ENCODE measurements around the gene TMEM174. TPM values are rescaled to one million over a fixed set of nuclear protein-coding genes. Genes with fewer than 3 reads are reported as not detected.
"Not testable (repeated sequence)": the region's sequence is repeated elsewhere in the genome, so short reads cannot be mapped to it uniquely, and the experiment has no call there.

Gene TMEM174
- total RNA-seq, 1 donor from 2014 or later: not detected

DNA sequence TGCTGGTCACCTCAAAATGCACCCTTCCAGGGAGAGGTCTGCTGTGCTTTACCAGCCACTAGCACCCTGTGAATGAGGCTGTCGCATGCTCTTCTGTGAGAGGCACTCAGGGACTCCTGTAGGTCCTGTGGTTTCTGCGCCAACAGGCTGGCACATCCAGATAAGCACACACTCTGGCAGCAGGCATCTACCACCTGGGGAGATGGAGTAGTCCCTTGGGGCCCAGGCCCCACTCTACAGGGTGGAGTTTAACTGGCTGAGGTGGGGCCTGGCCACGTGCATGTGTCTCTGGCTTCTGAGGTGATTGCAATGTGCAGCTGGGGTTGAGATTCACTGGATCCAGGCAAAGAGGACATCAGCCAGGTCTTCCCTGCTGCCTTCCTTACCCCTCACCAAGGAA, 32.3 kb downstream of the TMEM174 start:
- no peak for DNase-seq (ENCODE audit: low read depth)
- Histone ChIP-seq H3K4me3 (ENCODE audit: low read depth, low read length) (no peak overlapping the region), H3K27me3 (ENCODE audit: control insufficient read depth, insufficient read depth, low read length) (no peaks in the 10 kb centered on the region), H3K36me3 (ENCODE audit: control insufficient read depth, insufficient read depth, low read length) (no peaks in the 10 kb centered on the region)
- TF ChIP-seq, protein P1, sequence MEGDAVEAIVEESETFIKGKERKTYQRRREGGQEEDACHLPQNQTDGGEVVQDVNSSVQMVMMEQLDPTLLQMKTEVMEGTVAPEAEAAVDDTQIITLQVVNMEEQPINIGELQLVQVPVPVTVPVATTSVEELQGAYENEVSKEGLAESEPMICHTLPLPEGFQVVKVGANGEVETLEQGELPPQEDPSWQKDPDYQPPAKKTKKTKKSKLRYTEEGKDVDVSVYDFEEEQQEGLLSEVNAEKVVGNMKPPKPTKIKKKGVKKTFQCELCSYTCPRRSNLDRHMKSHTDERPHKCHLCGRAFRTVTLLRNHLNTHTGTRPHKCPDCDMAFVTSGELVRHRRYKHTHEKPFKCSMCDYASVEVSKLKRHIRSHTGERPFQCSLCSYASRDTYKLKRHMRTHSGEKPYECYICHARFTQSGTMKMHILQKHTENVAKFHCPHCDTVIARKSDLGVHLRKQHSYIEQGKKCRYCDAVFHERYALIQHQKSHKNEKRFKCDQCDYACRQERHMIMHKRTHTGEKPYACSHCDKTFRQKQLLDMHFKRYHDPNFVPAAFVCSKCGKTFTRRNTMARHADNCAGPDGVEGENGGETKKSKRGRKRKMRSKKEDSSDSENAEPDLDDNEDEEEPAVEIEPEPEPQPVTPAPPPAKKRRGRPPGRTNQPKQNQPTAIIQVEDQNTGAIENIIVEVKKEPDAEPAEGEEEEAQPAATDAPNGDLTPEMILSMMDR (IDR thresholded peaks at IDR 0.05; ENCODE audit: insufficient read depth, low read length, poor library complexity, severe bottlenecking): no peak

DNA sequence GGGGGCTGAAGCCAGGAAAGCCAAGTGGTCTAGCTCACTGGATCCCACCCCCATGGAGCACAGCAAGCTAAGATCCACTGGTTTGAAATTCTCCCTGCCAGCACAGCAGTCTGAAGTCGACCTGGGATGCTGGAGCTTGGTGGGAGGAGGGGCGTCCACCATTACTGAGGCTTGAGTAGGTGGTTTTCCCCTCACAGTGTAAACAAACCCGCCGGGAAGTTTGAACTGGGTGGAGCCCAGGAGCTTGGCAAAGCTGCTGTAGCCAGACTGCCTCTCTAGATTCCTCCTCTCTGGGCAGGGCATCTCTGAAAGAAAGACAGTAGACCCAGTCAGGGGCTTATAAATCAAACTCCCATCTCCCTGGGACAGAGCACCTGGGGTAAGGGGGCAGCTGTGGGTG, 34.2 kb downstream of the TMEM174 start:
- H3K4me3 ChIP-seq (ENCODE audit: low read depth, low read length); H3K36me3 ChIP-seq (ENCODE audit: control insufficient read depth, insufficient read depth, low read length); H3K27me3 ChIP-seq (ENCODE audit: control insufficient read depth, insufficient read depth, low read length); DNase-seq (ENCODE audit: low read depth): not testable (repeated sequence)

DNA sequence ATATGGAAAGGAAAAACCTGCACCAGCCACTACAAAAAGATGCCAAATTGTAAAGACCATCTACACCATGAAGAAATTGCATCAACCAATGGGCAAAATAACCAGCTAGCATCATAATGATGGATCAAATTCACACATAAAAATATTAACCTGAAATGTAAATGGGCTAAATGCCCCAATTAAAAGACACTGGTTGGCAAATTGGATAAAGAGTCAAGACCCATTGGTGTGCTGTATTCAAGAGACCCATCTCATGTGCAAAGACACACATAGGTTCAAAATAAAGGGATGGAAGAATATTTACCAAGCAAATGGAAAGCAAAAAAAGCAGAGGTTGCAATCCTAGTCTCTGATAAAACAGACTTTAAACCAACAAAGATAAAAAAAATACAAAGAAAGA, 36.1 kb downstream of the TMEM174 start:
- DNase-seq (ENCODE audit: low read depth); H3K36me3 ChIP-seq (ENCODE audit: control insufficient read depth, insufficient read depth, low read length); H3K4me3 ChIP-seq (ENCODE audit: low read depth, low read length); H3K27me3 ChIP-seq (ENCODE audit: control insufficient read depth, insufficient read depth, low read length): not testable (repeated sequence)

DNA sequence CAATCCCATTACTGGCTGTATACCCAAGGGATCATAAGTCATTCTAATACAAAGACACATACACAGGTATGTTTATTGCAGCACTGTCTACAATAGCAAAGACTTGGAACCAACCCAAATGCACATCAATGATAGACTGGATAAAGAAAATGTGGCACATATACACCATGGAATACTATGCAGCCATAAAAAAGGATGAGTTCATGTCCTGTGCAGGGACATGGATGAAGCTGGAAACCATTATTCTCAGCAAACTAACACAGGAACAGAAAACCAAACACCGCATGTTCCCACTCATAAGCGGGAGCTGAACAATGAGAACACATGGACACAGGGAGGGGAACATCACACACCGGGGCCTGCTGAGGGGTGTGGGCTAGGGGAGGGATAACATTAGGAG, 39.7 kb downstream of the TMEM174 start:
- not testable (repeated sequence) for DNase-seq (ENCODE audit: low read depth); H3K27me3 ChIP-seq (ENCODE audit: control insufficient read depth, insufficient read depth, low read length); H3K4me3 ChIP-seq (ENCODE audit: low read depth, low read length); H3K36me3 ChIP-seq (ENCODE audit: control insufficient read depth, insufficient read depth, low read length)

DNA sequence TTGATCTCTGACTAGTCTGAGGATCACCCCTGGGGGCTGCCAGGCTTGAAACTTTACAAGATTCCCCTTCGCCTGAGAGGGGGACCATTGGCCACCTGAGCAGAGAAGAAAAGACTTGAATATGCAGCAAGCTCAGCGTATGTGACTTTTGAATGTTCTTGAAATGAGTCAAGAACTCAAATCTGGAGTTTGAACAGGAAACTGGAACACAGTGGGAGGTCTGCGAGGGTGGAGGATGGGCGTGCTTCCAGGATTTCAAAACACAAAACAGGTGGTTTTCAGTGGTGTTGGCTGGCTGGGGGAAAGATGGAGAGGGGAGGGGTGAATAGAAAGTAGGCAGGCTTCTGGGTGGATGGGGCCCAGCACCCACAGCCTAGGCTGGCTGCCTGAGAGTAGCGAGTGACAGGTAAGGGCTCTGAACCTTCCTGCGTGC, 40.6 kb downstream of the TMEM174 start:
- TF ChIP-seq, protein P1 (IDR thresholded peaks at IDR 0.05; ENCODE audit: insufficient read depth, low read length, poor library complexity, severe bottlenecking): no peak
- Histone ChIP-seq H3K4me3 (ENCODE audit: low read depth, low read length) (no peak overlapping the region), H3K27me3 (ENCODE audit: control insufficient read depth, insufficient read depth, low read length) (no peaks in the 10 kb centered on the region), H3K36me3 (ENCODE audit: control insufficient read depth, insufficient read depth, low read length) (no peaks in the 10 kb centered on the region)
- peak; percentile 80 for DNase-seq (ENCODE audit: low read depth)

DNA sequence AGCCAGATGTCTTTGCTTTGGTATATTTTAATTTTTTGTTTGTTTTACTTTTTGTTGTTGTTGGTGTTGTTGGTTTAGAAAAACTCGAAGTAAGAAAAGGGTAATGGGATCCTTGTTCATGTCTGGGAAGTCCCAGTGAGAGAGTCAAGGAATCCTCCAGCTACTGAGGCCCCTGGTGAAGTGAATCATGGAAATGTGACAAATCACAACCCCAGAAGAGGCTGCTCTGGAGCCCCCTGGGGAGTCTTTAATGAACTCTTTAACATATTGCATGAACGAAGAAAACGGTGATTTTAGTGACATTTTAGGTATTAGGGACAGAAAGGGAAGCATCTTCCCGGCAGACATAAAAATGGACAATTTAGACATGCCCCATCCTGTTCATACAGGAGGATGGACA, 41.3 kb downstream of the TMEM174 start:
- no peak for DNase-seq (ENCODE audit: low read depth)
- no peaks in the 10 kb centered on the region for H3K36me3 ChIP-seq (ENCODE audit: control insufficient read depth, insufficient read depth, low read length)
- TF ChIP-seq, protein P1 (IDR thresholded peaks at IDR 0.05; ENCODE audit: insufficient read depth, low read length, poor library complexity, severe bottlenecking): no peak
- no peaks in the 10 kb centered on the region for H3K27me3 ChIP-seq (ENCODE audit: control insufficient read depth, insufficient read depth, low read length)
- H3K4me3 ChIP-seq (ENCODE audit: low read depth, low read length): no peak overlapping the region

DNA sequence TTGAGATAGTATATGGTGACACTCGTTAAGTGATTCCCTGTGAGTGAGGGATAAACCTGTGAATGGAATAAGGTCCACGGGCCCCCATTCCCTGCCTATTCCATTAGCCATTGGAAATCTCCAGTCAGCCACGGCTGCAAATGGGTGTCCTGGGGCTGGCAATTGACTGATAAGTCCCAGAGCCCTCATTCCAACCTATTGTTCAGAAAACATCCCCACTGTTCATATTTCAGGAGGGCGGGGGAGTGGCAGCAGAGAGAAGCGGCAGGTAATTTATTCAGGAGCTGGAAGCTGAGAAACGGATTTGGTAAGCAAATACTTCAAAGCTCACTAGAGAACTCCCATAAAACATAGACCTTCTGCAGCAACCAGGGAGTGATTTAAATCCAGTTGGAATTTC, 42.0 kb downstream of the TMEM174 start:
- Histone ChIP-seq H3K4me3 (ENCODE audit: low read depth, low read length) (no peak overlapping the region), H3K36me3 (ENCODE audit: control insufficient read depth, insufficient read depth, low read length) (no peaks in the 10 kb centered on the region), H3K27me3 (ENCODE audit: control insufficient read depth, insufficient read depth, low read length) (no peaks in the 10 kb centered on the region)
- no peak for DNase-seq (ENCODE audit: low read depth)
- TF ChIP-seq, protein P1 (IDR thresholded peaks at IDR 0.05; ENCODE audit: insufficient read depth, low read length, poor library complexity, severe bottlenecking): no peak

Measured in kidney epithelial cell (primary cell).